GM19395 (cell line): ENCODE measurements around the gene BMP8A.
A peak's percentile ranks its signal among the peaks of the same experiment; 100 is the strongest.
"Not testable (repeated sequence)": the region's sequence is repeated elsewhere in the genome, so short reads cannot be mapped to it uniquely, and the experiment has no call there.

Source experiments
- ATAC-seq: cut with Tn5 transposase; IDR thresholded peaks from one replicate; pipeline ENCODE4 v1.9.1; 2021; ENCODE audit warnings: mild to moderate bottlenecking, moderate library complexity; ENCODE audit not compliant: unreplicated experiment

BMP8A gene

DNA sequence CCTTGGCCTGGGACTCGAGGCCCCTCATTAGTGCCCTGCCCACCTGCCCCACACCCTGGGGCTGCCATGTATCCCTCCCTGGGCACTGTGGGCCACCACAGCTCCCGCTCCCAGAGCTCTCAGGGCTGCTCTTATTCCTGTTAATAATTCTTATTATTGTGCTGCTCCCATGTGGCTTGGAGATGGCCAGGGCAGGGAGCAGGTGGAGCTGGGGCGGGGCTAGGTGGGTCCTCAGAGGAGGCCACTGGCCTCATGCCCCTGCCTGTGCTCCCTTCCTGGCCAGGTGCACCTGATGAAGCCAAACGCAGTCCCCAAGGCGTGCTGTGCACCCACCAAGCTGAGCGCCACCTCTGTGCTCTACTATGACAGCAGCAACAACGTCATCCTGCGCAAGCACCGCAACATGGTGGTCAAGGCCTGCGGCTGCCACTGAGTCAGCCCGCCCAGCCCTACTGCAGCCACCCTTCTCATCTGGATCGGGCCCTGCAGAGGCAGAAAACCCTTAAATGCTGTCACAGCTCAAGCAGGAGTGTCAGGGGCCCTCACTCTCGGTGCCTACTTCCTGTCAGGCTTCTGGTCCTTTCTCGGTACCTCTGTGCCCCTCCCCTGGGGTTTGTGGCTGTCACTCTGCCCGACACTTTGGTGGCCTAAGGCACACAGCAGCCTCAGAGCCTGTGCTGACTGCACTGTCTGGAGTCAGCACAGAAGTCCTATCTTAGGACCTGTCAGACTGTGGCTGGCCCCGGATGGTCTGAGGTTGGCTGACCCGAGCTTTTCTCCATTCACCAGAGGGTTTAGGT lies 34.1 kb downstream of the BMP8A start:
- peak; percentile 96 for ATAC-seq

DNA sequence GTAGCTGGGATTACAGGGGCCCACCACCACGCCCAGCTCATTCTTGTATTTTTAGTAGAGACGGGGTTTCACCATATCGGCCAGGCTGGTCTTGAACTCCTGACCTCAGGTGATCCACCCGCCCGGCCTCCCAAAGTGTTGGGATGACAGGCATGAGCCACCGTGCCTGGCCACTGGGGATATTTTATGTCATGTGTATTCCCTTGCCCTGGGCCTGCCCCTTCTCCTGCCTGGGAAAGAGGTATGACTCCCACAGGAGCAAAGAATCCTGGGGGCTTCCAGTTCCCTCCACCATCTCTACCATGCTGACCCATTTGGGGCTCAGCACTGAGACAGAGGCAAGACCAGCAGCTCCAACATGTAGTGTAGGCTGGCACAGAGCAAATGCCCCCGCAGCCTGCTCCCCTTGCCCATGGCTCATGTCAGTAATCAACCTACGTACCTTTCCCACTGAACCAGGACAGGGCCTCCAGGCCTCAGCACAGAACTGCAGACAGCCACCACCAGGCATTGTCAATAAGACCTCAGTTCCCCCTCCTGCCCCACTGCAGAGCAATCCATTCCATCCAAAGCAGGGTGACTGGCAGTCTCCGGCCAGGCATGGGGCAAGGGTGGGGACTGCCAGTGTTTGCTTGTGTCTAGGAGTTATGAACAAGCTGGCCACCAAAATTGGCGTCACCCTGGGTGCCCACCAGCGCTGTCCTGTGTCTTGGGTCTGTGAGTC lies 35.2 kb downstream of the BMP8A start:
- ATAC-seq: no peak

- ATAC-seq: not testable (repeated sequence)
Measured at GRCh38 chr1:39527190-39527579, 35.7 kb downstream of the BMP8A start.

GRCh38 chr1:39528082-39528481 lies 36.6 kb downstream of the BMP8A start:
- no peak for ATAC-seq

DNA sequence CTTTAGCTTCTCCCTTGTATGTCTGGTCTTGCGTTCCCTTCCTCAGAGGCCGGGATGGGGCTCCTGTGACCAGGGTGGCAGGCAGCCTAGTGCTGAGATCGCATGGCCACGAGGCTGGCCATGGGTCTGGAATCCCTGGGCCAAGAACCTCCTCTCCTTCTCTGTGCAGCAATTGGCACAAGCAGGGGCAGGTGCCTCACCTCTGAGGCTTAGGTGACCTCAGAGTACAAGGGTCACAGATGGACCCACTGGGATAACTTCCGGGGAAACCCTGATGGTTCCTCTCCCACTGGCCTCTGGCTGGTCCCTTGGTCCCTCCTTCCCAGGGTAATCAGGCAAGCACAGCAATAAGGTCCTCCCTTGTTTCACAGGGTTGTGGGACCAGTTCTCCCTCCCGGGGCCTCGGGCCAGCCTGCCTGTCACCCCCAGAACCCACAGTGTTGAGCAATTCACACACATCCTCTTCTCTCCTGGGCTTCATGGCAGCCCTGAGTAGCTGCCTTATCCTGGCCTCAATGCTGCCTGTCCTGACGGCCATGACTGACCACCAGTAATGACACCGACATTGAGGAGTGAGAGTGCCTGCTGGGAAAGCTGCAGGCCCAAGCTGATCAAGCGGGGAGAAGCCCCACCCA lies 38.6 kb downstream of the BMP8A start:
- no peak for ATAC-seq

DNA sequence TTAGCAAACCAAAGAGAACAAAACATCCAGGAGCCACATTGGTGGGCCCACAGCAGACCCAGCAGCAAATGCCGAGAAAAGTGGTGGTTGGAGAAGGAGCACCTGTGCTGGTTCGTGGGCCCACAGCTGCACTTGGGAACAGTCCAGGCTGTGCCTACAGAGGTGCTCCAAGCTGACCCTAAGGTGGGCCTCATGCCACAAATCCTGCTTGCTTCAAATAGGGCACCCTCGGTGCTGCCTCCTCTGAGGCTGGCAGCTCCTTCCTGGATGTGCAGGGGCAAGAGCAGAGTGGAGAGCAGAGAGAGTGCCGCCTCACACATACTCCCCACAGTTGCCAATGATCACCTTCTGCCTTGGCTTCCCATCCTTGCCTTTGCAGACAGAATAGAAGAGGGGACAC lies 40.1 kb downstream of the BMP8A start:
- ATAC-seq: no peak

- ATAC-seq: no peak
Measured at GRCh38 chr1:39533442-39533841, 42.0 kb downstream of the BMP8A start.

- ATAC-seq: no peak
Measured at GRCh38 chr1:39538531-39539251, 47.3 kb downstream of the BMP8A start.

GRCh38 chr1:39539252-39539790 lies 47.9 kb downstream of the BMP8A start:
- no peak for ATAC-seq

DNA sequence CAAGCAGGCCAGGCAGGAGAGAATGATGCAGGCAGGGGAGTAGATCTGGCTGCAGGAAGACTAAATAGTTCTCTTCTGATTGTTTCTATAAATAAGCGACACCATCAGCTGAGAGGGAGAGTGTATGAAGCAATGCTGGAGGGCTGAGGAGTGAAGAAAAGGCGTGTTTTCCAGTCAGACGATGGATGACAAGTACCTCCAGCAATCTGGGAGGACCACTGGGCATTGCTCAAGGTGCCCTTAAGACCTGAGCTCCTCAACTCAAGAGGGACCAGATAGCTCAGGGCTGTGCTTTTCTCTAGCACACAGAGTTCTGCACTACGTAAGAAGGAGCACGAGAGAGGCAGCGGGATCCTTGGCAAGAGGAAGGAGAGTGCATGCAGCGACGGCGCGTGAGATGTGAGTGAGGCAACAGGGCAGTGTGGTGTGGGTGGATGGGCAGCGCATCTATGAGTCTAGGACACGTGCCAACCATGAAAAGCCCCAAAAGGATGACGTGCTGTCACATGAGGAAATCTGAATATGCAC lies 49.1 kb downstream of the BMP8A start:
- ATAC-seq: no peak

GRCh38 chr1:39542924-39543323 lies 51.5 kb downstream of the BMP8A start:
- no peak for ATAC-seq

DNA sequence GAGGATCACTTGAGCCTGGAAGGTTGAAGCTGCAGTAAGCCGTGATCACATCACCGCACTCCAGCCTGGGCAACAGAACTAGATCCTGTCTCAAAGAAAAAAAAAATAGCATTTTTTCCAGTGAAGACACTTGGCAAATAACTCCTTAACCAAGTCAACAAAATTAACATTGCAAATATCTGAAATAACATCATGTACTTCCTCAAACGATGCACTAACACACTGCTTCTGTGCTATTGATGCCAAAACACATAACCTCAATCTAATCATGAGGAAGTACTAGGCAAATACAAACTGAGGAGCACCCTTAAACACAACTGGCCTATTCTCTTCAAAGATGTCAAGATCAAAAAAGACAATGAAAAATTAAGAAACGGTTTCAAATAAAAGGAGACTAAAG lies 52.9 kb downstream of the BMP8A start:
- ATAC-seq: no peak

- ATAC-seq: no peak
Measured at GRCh38 chr1:39545531-39545930, 54.1 kb downstream of the BMP8A start.

- no peak for ATAC-seq
Measured at GRCh38 chr1:39554277-39554676, 62.8 kb downstream of the BMP8A start.

DNA sequence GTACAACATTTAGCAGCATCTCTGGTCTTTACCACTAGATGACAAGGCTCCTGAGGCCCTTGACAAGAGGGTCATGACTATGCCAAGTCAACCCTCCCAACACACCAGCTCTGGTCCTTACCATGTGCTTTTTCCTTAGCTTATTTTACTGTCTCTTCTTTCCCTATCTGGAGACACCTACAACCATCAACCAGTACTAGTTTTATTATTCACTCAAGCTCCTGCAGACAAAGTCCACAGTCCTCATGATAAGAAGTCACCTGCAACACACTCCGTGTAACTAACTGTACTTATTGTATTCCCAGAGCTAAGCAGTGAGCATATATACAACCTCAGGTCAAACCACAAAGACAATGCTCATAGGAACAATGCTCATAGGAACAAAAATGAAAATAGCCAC lies 69.8 kb downstream of the BMP8A start:
- ATAC-seq: no peak

GRCh38 chr1:39562886-39563285 lies 71.5 kb downstream of the BMP8A start:
- no peak for ATAC-seq

- no peak for ATAC-seq
Measured at GRCh38 chr1:39563669-39564068, 72.2 kb downstream of the BMP8A start.

- no peak for ATAC-seq
Measured at GRCh38 chr1:39564340-39564739, 72.9 kb downstream of the BMP8A start.

DNA sequence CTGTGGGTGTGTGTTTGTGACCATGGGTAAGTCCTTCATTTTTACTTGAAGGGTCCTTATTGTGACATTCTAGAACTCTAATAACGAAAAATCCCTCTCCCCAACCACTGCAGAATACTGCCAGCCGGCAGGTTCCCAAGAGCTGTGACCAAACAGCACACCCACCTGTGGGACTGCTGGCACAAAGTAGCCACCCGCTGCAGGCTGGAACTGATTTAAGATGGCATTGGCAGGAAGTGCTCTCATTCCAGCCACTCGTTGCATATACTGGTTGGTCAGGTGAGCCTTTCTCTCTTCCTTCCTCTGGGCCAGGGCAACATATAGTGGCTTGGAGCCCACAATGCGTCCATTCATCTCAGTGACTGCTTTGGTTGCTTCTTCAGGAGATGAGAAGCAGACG lies 73.5 kb downstream of the BMP8A start:
- ATAC-seq: no peak

- no peak for ATAC-seq
Measured at GRCh38 chr1:39566441-39567137, 75.2 kb downstream of the BMP8A start.
